GM13977 (cell line): ENCODE data around the gene TBC1D22A.

Source experiments
- DNase-seq: peaks from one replicate; pipeline ENCODE4 v3.0.0; 2012; ENCODE audit warnings: low spot score
- CTCF ChIP-seq: IDR thresholded peaks from 2 replicates; pipeline ENCODE4 v1.5.1; 2012; ENCODE audit warnings: mild to moderate bottlenecking, control low read depth; ENCODE audit not compliant: insufficient read depth; ENCODE audit errors: extremely low read depth, missing control alignments
- in situ Hi-C: fragments of 300-500 bp; cut with MboI; formaldehyde crosslinking; loops from one replicate; pipeline ENCODE4 v1.12.0; 2022; ENCODE audit warnings: low sequenced_read_pairs, low pct_unique_long_range_greater_than_20kb, mixed read lengths, inconsistent platforms; ENCODE audit not compliant: unreplicated experiment

Gene TBC1D22A

GRCh38 chr22:46958658-46959057 is 196.2 kb downstream of the TBC1D22A start:
- DNase-seq = no peak
- in situ Hi-C loops = no loop called here
- TF ChIP-seq CTCF = no peak

- no peak for TF ChIP-seq CTCF
- DNase-seq = no peak
- in situ Hi-C loops = no loop called here
Measured at GRCh38 chr22:46959369-46959768, 196.9 kb downstream of the TBC1D22A start.

- DNase-seq = no peak
- in situ Hi-C loops = no loop called here
- no peak for TF ChIP-seq CTCF
Measured at GRCh38 chr22:46961591-46962295, 199.3 kb downstream of the TBC1D22A start.

GRCh38 chr22:46962406-46962805 is 200.0 kb downstream of the TBC1D22A start:
- in situ Hi-C loops = no loop called here
- DNase-seq = no peak
- no peak for TF ChIP-seq CTCF

- in situ Hi-C loops = no loop called here
- TF ChIP-seq CTCF = no peak
- no peak for DNase-seq
Measured at GRCh38 chr22:46963672-46964545, 201.5 kb downstream of the TBC1D22A start.

- TF ChIP-seq CTCF = no peak
- no peak for DNase-seq
- in situ Hi-C loops = no loop called here
Measured at GRCh38 chr22:46964773-46965550, 202.5 kb downstream of the TBC1D22A start.
